Panc1 (cell line): ENCODE measurements around the gene NDOR1.

Experiments used
- POLR2AphosphoS5 ChIP-seq: IDR thresholded peaks from 2 replicates; pipeline ENCODE4 v1.6.1; 2012; ENCODE audit warnings: mild to moderate bottlenecking, low read depth, low read length, moderate library complexity
- SIN3A ChIP-seq: IDR thresholded peaks from 2 replicates; pipeline ENCODE4 v1.6.1; 2012; ENCODE audit warnings: low read depth, mild to moderate bottlenecking, low read length, moderate library complexity, borderline replicate concordance; ENCODE audit not compliant: insufficient read depth
- TF ChIP-seq, protein P1 (sequence below): fragments of 450-650 bp; IDR thresholded peaks from 2 replicates; pipeline ENCODE4 v1.5.1; 2017; ENCODE audit warnings: mild to moderate bottlenecking

GRCh38 chr9:137228968-137229896 is 23.7 kb downstream of the NDOR1 start:
- TF ChIP-seq, protein P1, sequence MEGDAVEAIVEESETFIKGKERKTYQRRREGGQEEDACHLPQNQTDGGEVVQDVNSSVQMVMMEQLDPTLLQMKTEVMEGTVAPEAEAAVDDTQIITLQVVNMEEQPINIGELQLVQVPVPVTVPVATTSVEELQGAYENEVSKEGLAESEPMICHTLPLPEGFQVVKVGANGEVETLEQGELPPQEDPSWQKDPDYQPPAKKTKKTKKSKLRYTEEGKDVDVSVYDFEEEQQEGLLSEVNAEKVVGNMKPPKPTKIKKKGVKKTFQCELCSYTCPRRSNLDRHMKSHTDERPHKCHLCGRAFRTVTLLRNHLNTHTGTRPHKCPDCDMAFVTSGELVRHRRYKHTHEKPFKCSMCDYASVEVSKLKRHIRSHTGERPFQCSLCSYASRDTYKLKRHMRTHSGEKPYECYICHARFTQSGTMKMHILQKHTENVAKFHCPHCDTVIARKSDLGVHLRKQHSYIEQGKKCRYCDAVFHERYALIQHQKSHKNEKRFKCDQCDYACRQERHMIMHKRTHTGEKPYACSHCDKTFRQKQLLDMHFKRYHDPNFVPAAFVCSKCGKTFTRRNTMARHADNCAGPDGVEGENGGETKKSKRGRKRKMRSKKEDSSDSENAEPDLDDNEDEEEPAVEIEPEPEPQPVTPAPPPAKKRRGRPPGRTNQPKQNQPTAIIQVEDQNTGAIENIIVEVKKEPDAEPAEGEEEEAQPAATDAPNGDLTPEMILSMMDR: no peak
- TF ChIP-seq POLR2AphosphoS5 (no peak), SIN3A (no peak)
